K562 (cell line): ENCODE data around the gene GOSR1. TPM values are rescaled to one million over a fixed set of nuclear protein-coding genes. Genes with fewer than 3 reads are reported as not detected.

Source experiments
- polyA plus RNA-seq, 8 experiments: library from polyadenylated mRNA; depleted of rRNA in 4 of 8; stranded (reverse) in 5 of 8; unstranded in 3 of 8; fragments of >200 nt; fragmentation: Nextera tagmentation in 2 of 8; fragmentation: Illumina TruSeq in 1 of 8; extraction: Ambion mirVana in 2 of 8; extraction: Trizol in 1 of 8; gene quantifications; 2 replicates each; pipeline versions ENCODE4 v1.2.1 to v1.2.3, GENCODE V29; 2011 to 2014; ENCODE audit warnings: inconsistent platforms in 1 of 8, missing spikeins in 1 of 8
- total RNA-seq, 7 experiments: library from RNA; depleted of rRNA in 6 of 7; stranded (reverse); fragments of >200 nt in 6 of 7; fragmentation: Illumina TruSeq in 2 of 7; extraction: Trizol in 2 of 7; gene quantifications; 2 replicates each; pipeline versions ENCODE4 v1.2.1 to v1.2.3, GENCODE V29; 2011 to 2021; ENCODE audit warnings: low replicate concordance in 1 of 7
- TF ChIP-seq, protein P1 (sequence below), 2 experiments: fragments of 450-650 bp; formaldehyde crosslinking in 1 of 2; IDR thresholded peaks; 2 replicates each; pipeline versions ENCODE4 v1.4.0 to v1.6.1; 2014 to 2020; ENCODE audit warnings: mild to moderate bottlenecking in 2 of 2, borderline replicate concordance in 1 of 2, low read depth in 1 of 2

The GOSR1 gene
- total and polyA plus RNA-seq, 9 of the 15 experiments (the other 6 are each of a cell fraction or from before 2014, with no cell fraction given) = 17.6 to 95.5 (median 33.3) TPM

DNA sequence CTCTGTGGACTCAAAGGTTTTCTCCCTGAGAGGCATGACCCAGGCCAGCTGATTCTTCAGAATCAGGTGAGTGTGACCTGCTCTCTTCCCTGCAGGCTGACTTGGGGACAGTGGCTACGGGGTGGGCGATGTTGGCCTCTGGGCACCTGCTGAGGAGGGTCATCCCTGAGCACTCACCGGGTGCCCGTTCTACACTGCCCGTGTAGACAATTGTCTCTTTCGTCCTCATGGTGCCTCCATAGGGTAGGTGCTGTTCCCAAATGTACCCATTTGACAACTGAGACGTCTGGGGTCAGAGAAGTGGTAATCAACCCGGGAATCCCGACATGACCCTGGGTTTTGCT is 74.8 kb downstream of the GOSR1 start (continued):
- TF ChIP-seq, protein P1, sequence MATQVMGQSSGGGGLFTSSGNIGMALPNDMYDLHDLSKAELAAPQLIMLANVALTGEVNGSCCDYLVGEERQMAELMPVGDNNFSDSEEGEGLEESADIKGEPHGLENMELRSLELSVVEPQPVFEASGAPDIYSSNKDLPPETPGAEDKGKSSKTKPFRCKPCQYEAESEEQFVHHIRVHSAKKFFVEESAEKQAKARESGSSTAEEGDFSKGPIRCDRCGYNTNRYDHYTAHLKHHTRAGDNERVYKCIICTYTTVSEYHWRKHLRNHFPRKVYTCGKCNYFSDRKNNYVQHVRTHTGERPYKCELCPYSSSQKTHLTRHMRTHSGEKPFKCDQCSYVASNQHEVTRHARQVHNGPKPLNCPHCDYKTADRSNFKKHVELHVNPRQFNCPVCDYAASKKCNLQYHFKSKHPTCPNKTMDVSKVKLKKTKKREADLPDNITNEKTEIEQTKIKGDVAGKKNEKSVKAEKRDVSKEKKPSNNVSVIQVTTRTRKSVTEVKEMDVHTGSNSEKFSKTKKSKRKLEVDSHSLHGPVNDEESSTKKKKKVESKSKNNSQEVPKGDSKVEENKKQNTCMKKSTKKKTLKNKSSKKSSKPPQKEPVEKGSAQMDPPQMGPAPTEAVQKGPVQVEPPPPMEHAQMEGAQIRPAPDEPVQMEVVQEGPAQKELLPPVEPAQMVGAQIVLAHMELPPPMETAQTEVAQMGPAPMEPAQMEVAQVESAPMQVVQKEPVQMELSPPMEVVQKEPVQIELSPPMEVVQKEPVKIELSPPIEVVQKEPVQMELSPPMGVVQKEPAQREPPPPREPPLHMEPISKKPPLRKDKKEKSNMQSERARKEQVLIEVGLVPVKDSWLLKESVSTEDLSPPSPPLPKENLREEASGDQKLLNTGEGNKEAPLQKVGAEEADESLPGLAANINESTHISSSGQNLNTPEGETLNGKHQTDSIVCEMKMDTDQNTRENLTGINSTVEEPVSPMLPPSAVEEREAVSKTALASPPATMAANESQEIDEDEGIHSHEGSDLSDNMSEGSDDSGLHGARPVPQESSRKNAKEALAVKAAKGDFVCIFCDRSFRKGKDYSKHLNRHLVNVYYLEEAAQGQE (IDR thresholded peaks at IDR 0.05; ENCODE audit: borderline replicate concordance) = no peak
- TF ChIP-seq, protein P1 (CRISPR knock-in tag; IDR thresholded peaks at IDR 0.05; ENCODE audit: low read depth) = no peak
